ENCODE results near the gene SPATA1.
"Not testable (repeated sequence)": the region's sequence is repeated elsewhere in the genome, so short reads cannot be mapped to it uniquely, and the experiment has no call there.

Gene SPATA1

GRCh38 chr1:84585803-84586202 is 79.6 kb downstream of the SPATA1 start:
- no peak for DNase-seq (ENCODE audit: low read depth in 2 of 2, low spot score in 1 of 2)

GRCh38 chr1:84587099-84587498 is 80.9 kb downstream of the SPATA1 start:
- no peak for DNase-seq (ENCODE audit: low read depth in 2 of 2, low spot score in 1 of 2)

GRCh38 chr1:84594959-84595358 is 88.8 kb downstream of the SPATA1 start:
- DNase-seq (ENCODE audit: low read depth in 2 of 2, low spot score in 1 of 2), result not testable (repeated sequence)

- DNase-seq (ENCODE audit: low read depth in 2 of 2, low spot score in 1 of 2), result no peak
Observed at GRCh38 chr1:84597011-84597410, 90.8 kb downstream of the SPATA1 start.

GRCh38 chr1:84598418-84598817 is 92.2 kb downstream of the SPATA1 start:
- no peak for DNase-seq (ENCODE audit: low read depth in 2 of 2, low spot score in 1 of 2)

- DNase-seq (ENCODE audit: low read depth in 2 of 2, low spot score in 1 of 2), result no peak
Observed at GRCh38 chr1:84598846-84599741, 92.9 kb downstream of the SPATA1 start.

- DNase-seq (ENCODE audit: low read depth in 2 of 2, low spot score in 1 of 2), result no peak
Observed at GRCh38 chr1:84600796-84601195, 94.6 kb downstream of the SPATA1 start.

- no peak for DNase-seq (ENCODE audit: low read depth in 2 of 2, low spot score in 1 of 2)
Observed at GRCh38 chr1:84603223-84603622, 97.0 kb downstream of the SPATA1 start.

- no peak for DNase-seq (ENCODE audit: low read depth in 2 of 2, low spot score in 1 of 2)
Observed at GRCh38 chr1:84603941-84604830, 98.0 kb downstream of the SPATA1 start.

GRCh38 chr1:84605157-84605556 is 99.0 kb downstream of the SPATA1 start:
- no peak for DNase-seq (ENCODE audit: low read depth in 2 of 2, low spot score in 1 of 2)

- DNase-seq (ENCODE audit: low read depth in 2 of 2, low spot score in 1 of 2), result no peak
Observed at GRCh38 chr1:84606977-84607376, 100.8 kb downstream of the SPATA1 start.

- no peak for DNase-seq (ENCODE audit: low read depth in 2 of 2, low spot score in 1 of 2)
Observed at GRCh38 chr1:84611091-84611490, 104.9 kb downstream of the SPATA1 start.

GRCh38 chr1:84611796-84612195 is 105.6 kb downstream of the SPATA1 start:
- DNase-seq (ENCODE audit: low read depth in 2 of 2, low spot score in 1 of 2), result no peak

- no peak for DNase-seq (ENCODE audit: low read depth in 2 of 2, low spot score in 1 of 2)
Observed at GRCh38 chr1:84613026-84613425, 106.8 kb downstream of the SPATA1 start.

GRCh38 chr1:84613887-84614286 is 107.7 kb downstream of the SPATA1 start:
- DNase-seq (ENCODE audit: low read depth in 2 of 2, low spot score in 1 of 2), result no peak

GRCh38 chr1:84615790-84616189 is 109.6 kb downstream of the SPATA1 start:
- no peak for DNase-seq (ENCODE audit: low read depth in 2 of 2, low spot score in 1 of 2)

Data from stimulated activated CD8-positive, alpha-beta memory T cell treated with anti-CD3 and anti-CD28 coated beads, Interleukin-4, amount 100 ng/mL, for 4 hours (primary cell).